Left ventricle myocardium inferior (tissue), 1 donor: ENCODE results near the gene ERICH6. TPM values are rescaled to one million over a fixed set of nuclear protein-coding genes. Genes with fewer than 3 reads are reported as not detected.

Experiments
- DNase-seq: peaks from one replicate; pipeline ENCODE4 v3.0.0-alpha.2; 2020
- H3K27ac ChIP-seq: fragments of 200-600 bp; replicated peaks from 2 replicates; pipeline ENCODE4 v1.8.0; 2021
- H3K27me3 ChIP-seq: fragments of 200-600 bp; 2 replicates; pipeline ENCODE4 v1.8.0; 2021; ENCODE audit warnings: low read depth
- H3K36me3 ChIP-seq: fragments of 200-600 bp; 2 replicates; pipeline ENCODE4 v1.8.0; 2021
- H3K4me1 ChIP-seq: fragments of 200-600 bp; 2 replicates; pipeline ENCODE4 v1.8.0; 2021
- H3K4me3 ChIP-seq: fragments of 200-600 bp; 2 replicates; pipeline ENCODE4 v1.8.0; 2021; ENCODE audit warnings: mild to moderate bottlenecking, moderate library complexity
- H3K9me3 ChIP-seq: fragments of 200-600 bp; replicated peaks from 2 replicates; pipeline ENCODE4 v1.8.0; 2021
- intact Hi-C: fragments of 100-400 bp; cut with micrococcal nuclease; formaldehyde crosslinking; loops from one replicate; pipeline ENCODE4 v1.11.0; 2022
- total RNA-seq: library from RNA; stranded (reverse); fragmentation: NEBNext Ultra II Directional; extraction: Animal tissue kit (Norgen Biotek cat#: 25700); gene quantifications from one replicate; pipeline ENCODE4 v1.2.1, GENCODE V29; 2021
- TF ChIP-seq, protein P1 (sequence below): fragments of 200-600 bp; IDR thresholded peaks from 2 replicates; pipeline ENCODE4 v1.8.0; 2021; ENCODE audit warnings: antibody characterized with exemption, mild to moderate bottlenecking, borderline replicate concordance
- donor health status: DM: no; HTN: yes; CAD: no; lungs with severe emphysema.

Gene ERICH6
- total RNA-seq, 1 donor from 2014 or later = 0.55 TPM

DNA sequence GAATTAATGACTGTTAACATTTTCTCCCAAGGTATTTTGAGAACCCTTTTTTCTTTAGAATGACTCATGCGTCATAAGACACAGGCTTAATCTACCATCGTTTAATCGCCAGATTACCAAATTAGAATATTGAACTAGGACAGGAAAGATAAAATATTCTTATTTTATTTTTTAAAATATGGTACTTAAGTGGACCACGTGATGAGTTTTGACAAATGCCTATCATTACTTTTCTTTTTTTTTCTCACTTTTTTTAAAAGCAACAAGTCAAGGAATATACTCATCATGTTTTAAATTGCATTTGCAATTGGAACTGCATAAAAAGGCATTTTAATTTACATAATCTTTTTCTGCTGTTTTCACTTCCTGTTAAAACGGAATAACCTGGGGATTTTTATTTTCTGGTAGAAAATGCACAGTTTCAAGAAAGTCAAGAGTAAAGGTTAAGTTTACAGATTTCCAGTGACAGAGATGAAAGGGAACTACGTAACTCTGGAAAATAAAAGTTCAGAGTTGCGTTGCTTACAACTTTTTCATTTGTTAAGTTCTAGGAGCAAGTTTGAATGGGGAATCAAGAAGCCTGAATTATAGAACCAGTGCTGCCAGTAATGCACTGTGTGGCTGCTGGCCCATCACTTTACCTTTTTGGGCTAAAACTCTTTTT is 35.6 kb upstream of the ERICH6 start:
- no peaks in the 10 kb centered on the region for H3K9me3 ChIP-seq
- intact Hi-C loops = no loop called here
- peaks cover 16% of the 10 kb centered on the region for H3K36me3 ChIP-seq
- TF ChIP-seq, protein P1, sequence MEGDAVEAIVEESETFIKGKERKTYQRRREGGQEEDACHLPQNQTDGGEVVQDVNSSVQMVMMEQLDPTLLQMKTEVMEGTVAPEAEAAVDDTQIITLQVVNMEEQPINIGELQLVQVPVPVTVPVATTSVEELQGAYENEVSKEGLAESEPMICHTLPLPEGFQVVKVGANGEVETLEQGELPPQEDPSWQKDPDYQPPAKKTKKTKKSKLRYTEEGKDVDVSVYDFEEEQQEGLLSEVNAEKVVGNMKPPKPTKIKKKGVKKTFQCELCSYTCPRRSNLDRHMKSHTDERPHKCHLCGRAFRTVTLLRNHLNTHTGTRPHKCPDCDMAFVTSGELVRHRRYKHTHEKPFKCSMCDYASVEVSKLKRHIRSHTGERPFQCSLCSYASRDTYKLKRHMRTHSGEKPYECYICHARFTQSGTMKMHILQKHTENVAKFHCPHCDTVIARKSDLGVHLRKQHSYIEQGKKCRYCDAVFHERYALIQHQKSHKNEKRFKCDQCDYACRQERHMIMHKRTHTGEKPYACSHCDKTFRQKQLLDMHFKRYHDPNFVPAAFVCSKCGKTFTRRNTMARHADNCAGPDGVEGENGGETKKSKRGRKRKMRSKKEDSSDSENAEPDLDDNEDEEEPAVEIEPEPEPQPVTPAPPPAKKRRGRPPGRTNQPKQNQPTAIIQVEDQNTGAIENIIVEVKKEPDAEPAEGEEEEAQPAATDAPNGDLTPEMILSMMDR = no peak
- no peak for DNase-seq
- H3K27ac ChIP-seq = no peak overlapping the region
- no peak overlapping the region for H3K4me3 ChIP-seq
- peaks cover 81% of the 10 kb centered on the region for H3K4me1 ChIP-seq
- no peaks in the 10 kb centered on the region for H3K27me3 ChIP-seq

DNA sequence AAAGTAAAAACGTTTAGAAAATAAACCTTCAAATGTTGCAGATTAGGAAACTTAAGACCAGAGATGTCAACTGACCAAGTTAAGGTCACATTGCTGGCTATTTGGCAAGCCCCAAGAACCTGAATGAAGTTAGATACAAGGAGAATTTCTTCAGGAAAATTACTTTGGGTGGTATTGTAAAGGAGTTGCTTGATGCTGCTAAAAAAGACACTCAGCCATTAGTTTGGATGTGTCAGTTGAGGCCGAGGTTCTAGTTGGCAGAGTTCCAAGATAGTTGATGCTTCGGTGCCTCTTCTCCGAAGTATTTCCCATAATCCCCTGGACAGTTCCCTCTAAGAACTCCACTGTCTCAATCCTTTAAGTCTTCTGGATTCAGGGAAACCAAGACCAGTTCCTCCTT is 35.0 kb upstream of the ERICH6 start:
- H3K27ac ChIP-seq = peak overlapping the region; percentile 2
- DNase-seq = no peak
- peaks cover 16% of the 10 kb centered on the region for H3K36me3 ChIP-seq
- peaks cover 81% of the 10 kb centered on the region for H3K4me1 ChIP-seq
- intact Hi-C loops = no loop called here
- no peaks in the 10 kb centered on the region for H3K9me3 ChIP-seq
- H3K4me3 ChIP-seq = no peak overlapping the region
- TF ChIP-seq, protein P1 = no peak
- no peaks in the 10 kb centered on the region for H3K27me3 ChIP-seq

DNA sequence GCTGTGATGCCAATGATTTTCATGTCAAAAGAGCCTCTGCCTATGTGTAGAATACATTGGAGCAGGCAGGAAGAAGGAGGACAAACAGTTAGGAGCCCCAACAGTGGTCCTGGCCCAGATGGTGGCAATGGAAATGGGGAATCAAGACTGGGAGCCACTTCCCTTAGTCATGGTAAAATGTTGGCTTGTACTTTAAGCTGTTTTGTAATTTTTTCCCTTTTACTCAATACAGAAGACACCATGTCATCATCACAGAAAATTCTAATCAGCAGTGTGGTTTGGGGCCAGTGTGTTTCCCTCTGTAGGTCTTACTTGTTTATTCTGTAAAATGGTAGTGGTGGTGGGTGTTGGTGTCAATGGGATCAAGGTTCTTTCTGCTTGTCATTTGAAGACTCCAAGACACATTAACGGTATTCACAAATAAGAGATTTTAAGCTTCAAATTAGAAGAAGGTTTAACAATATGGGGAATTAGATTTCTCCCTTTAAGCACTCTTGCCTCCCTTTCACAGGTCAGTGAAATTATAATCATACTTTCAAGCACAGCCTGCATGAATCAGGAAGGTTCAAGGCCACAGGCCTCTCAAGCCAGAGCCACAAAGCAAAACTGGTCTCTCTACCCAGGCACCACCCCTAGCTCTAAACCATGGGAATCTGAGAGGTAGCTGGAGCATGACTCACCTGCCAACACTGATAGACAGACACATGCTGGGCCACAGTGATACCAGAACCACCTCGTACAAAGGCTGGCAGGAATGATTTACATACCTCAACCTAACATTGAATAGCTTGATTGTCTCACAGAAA is 34.4 kb upstream of the ERICH6 start:
- TF ChIP-seq, protein P1 = no peak
- Histone ChIP-seq H3K27ac (peak overlapping the region; percentile 2), H3K4me1 (peaks cover 81% of the 10 kb centered on the region), H3K9me3 (no peaks in the 10 kb centered on the region), H3K4me3 (no peak overlapping the region), H3K36me3 (peaks cover 16% of the 10 kb centered on the region), H3K27me3 (no peaks in the 10 kb centered on the region)
- DNase-seq = no peak
- intact Hi-C loops = no loop called here

DNA sequence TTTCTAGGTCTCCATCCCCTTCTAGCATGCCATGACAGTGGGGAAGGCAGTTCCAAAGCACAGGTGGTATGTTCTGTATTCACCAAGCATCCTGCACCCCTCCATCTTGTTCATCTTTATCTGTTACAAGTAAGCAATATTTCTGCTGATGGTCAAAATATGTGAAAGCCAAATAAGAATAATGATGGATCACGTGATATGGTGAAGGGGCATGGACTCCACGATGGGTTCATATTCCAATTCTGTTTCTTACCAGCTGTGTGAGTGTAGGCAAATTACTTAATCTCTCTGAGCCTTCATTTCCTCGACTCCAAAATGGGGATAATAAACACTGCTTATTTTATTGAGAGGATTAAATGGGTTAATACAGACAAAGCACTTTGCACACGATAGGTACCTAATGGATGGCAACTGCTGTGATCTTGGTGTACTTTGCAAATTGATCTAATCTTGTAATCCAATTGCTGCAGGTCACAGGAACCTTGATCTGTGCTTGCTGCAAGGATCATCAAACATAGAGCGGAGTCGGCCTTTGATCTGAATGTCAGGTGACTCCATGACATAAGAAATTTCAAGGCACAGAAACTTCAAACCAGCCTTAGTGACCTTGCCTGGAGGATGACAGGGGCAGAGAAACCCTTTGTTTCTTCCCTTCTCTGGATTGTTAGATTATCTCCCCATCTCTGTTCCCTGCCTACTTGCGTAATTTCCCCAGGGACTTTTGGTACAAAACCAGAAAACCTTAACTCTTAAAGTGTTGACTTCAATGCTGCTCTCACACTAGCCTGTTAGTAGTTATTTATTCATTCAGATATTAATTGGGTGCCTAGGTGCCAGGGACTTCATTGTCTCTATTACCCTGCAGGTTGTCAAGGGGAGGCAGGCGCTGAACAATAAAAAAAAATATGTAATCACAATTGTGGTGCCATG is 33.4 kb upstream of the ERICH6 start:
- no peak overlapping the region for H3K4me3 ChIP-seq
- TF ChIP-seq, protein P1 = no peak
- DNase-seq = no peak
- H3K4me1 ChIP-seq = peaks cover 78% of the 10 kb centered on the region
- peak overlapping the region; percentile 75 for H3K27ac ChIP-seq
- H3K36me3 ChIP-seq = peaks cover 12% of the 10 kb centered on the region
- intact Hi-C loops = no loop called here
- H3K27me3 ChIP-seq = no peaks in the 10 kb centered on the region
- H3K9me3 ChIP-seq = no peaks in the 10 kb centered on the region

DNA sequence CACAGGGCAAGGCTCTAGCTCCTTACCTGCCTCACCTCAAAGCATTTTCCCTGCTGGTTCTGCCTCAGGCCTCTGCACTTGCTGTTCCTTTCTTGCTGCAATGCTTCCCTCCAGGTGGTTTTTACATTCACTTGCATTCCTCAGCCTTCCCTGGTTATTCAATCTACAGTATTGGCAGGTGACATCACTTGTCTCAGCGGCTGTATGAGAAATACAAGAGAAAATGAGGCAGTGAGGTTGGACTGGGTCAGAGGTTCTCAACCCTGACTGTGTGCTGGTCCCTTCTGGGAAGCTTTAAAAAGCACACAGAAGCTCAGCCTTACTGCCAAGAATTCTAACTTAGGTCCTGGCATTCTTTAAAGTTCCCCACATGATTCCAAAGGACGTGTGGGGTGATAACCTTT is 32.6 kb upstream of the ERICH6 start:
- H3K27me3 ChIP-seq = no peaks in the 10 kb centered on the region
- intact Hi-C loops = no loop called here
- H3K27ac ChIP-seq = peak overlapping the region; percentile 75
- H3K4me3 ChIP-seq = peak overlapping the region; percentile 12
- peaks cover 3% of the 10 kb centered on the region for H3K36me3 ChIP-seq
- TF ChIP-seq, protein P1 = no peak
- DNase-seq = no peak
- peaks cover 70% of the 10 kb centered on the region for H3K4me1 ChIP-seq
- H3K9me3 ChIP-seq = no peaks in the 10 kb centered on the region
